GM06990 (cell line): ENCODE measurements around the gene ELANE.

Experiments
- DNase-seq: peaks from one replicate; pipeline ENCODE4 v3.0.0-alpha.2; 2011; ENCODE audit not compliant: insufficient read length; ENCODE audit errors: extremely low read depth
- H3K27me3 ChIP-seq: replicated peaks from 2 replicates; pipeline ENCODE4 v1.6.0; 2011; ENCODE audit warnings: low read length; ENCODE audit not compliant: control insufficient read depth, insufficient read depth
- H3K36me3 ChIP-seq: 2 replicates; pipeline ENCODE4 v1.5.1; 2011; ENCODE audit warnings: low read length; ENCODE audit not compliant: control insufficient read depth, insufficient read depth
- H3K4me3 ChIP-seq: replicated peaks from 2 replicates; pipeline ENCODE4 v1.5.1; 2011; ENCODE audit warnings: low read depth, mild to moderate bottlenecking, control low read depth, low read length
- CTCF ChIP-seq: IDR thresholded peaks from 2 replicates; pipeline ENCODE4 v1.5.1; 2011; ENCODE audit warnings: low read length, control low read depth, mild to moderate bottlenecking, inconsistent platforms; ENCODE audit not compliant: insufficient read depth, poor library complexity, severe bottlenecking

Gene ELANE

GRCh38 chr19:901216-902092, 49.4 kb downstream of the ELANE start:
- no peaks in the 10 kb centered on the region for H3K27me3 ChIP-seq
- TF ChIP-seq CTCF: no peak
- H3K4me3 ChIP-seq: no peak overlapping the region
- peaks cover 6% of the 10 kb centered on the region for H3K36me3 ChIP-seq
- peak; percentile 2 for DNase-seq

- no peak for DNase-seq
- no peak overlapping the region for H3K4me3 ChIP-seq
- no peak for TF ChIP-seq CTCF
- no peaks in the 10 kb centered on the region for H3K27me3 ChIP-seq
- H3K36me3 ChIP-seq: peaks cover 6% of the 10 kb centered on the region
Observed at GRCh38 chr19:902093-902370, 49.9 kb downstream of the ELANE start.

GRCh38 chr19:902446-903226, 50.5 kb downstream of the ELANE start:
- DNase-seq: no peak
- H3K36me3 ChIP-seq: peaks cover 4% of the 10 kb centered on the region
- no peak for TF ChIP-seq CTCF
- H3K4me3 ChIP-seq: no peak overlapping the region
- no peaks in the 10 kb centered on the region for H3K27me3 ChIP-seq

GRCh38 chr19:903266-903797, 51.2 kb downstream of the ELANE start:
- Histone ChIP-seq H3K36me3 (peaks cover 4% of the 10 kb centered on the region), H3K27me3 (no peaks in the 10 kb centered on the region), H3K4me3 (no peak overlapping the region)
- no peak for TF ChIP-seq CTCF
- DNase-seq: no peak

- H3K36me3 ChIP-seq: peaks cover 4% of the 10 kb centered on the region
- DNase-seq: no peak
- no peak for TF ChIP-seq CTCF
- H3K27me3 ChIP-seq: no peaks in the 10 kb centered on the region
- no peak overlapping the region for H3K4me3 ChIP-seq
Observed at GRCh38 chr19:904545-904944, 52.4 kb downstream of the ELANE start.
